ENCODE measurements around the gene DPF3. TPM values are rescaled to one million over a fixed set of nuclear protein-coding genes. Genes with fewer than 3 reads are reported as not detected.

The DPF3 gene
- total and polyA plus RNA-seq, 2 donors (not counting 1 experiment from before 2014, with no cell fraction given): 3.4 to 10.2 TPM

- H3K9me3 Mint-ChIP-seq (ENCODE audit: insufficient read depth): no peaks in the 10 kb centered on the region
- TF ChIP-seq EZH2 (IDR thresholded peaks at IDR 0.05; ENCODE audit: borderline replicate concordance, insufficient read depth, low read depth, low read length, poor library complexity, severe bottlenecking) (no peak), CTCF (IDR thresholded peaks at IDR 0.05) (no peak)
- no peak for ATAC-seq (ENCODE audit: low read depth)
- Histone ChIP-seq H3K27me3 (replicated peaks in 1 of 4; ENCODE audit: control extremely low read depth in 1 of 4, control insufficient read depth in 3 of 4, insufficient read depth in 4 of 4, low read length in 3 of 4) (peaks cover 0 to 4% (median 0%) of the 10 kb centered on the region in 4 experiments), H3K9me3 (ENCODE audit: control extremely low read depth in 1 of 3, control insufficient read depth in 2 of 3, insufficient read depth in 1 of 3, low read length in 2 of 3) (peaks cover 0 to under 1% (median 0%) of the 10 kb centered on the region in 3 donors), H4K20me1 (ENCODE audit: control insufficient read depth, insufficient read depth, low read length, poor library complexity, severe bottlenecking) (no peaks in the 10 kb centered on the region), H3K4me2 (replicated peaks; ENCODE audit: low read depth, low read length, poor library complexity, severe bottlenecking) (no peak overlapping the region), H3K9ac (ENCODE audit: low read length) (no peak overlapping the region), H2AFZ (ENCODE audit: insufficient read depth, low read depth, low read length, poor library complexity, severe bottlenecking) (no peak overlapping the region), H3K27ac (ENCODE audit: low read length in 2 of 2) (no peak overlapping the region), H3K36me3 (replicated peaks in 1 of 2; ENCODE audit: control extremely low read depth in 1 of 2, control insufficient read depth in 1 of 2, extremely low read depth in 1 of 2, insufficient read depth in 2 of 2, low read length in 1 of 2) (no peaks in the 10 kb centered on the region), H3K4me3 (ENCODE audit: control extremely low read depth in 1 of 5, extremely low read depth in 1 of 5, insufficient read depth in 1 of 5, low read depth in 2 of 5, low read length in 4 of 5) (no peak overlapping the region), H3K79me2 (ENCODE audit: control insufficient read depth, insufficient read depth, low read length) (no peaks in the 10 kb centered on the region), H3K4me1 (ENCODE audit: control insufficient read depth in 2 of 2, insufficient read depth in 2 of 2, low read length in 2 of 2) (peaks cover 3 to 17% of the 10 kb centered on the region in 2 donors)
- H3K4me1 Mint-ChIP-seq: peaks cover 4% of the 10 kb centered on the region
- DNase-seq: no peak
- intact Hi-C loops (cut with micrococcal nuclease): no loop called here
- ChIA-PET CTCF (no interaction called here), POLR2A (no interaction called here)
- H3K27me3 Mint-ChIP-seq: no peaks in the 10 kb centered on the region
- 59% methylated on average over 8 of the region's 9 CpGs for WGBS (ENCODE audit: insufficient coverage)
- H3K4me3 Mint-ChIP-seq: no peak overlapping the region
- H3K27ac Mint-ChIP-seq: no peak overlapping the region
Measured at GRCh38 chr14:72615451-72616121, 278.3 kb downstream of the DPF3 start.

- no peak overlapping the region for H3K4me3 ChIP-seq (ENCODE audit: control extremely low read depth in 1 of 5, extremely low read depth in 1 of 5, insufficient read depth in 1 of 5, low read depth in 2 of 5, low read length in 4 of 5)
- Mint-ChIP-seq H3K4me1 (peaks cover 4% of the 10 kb centered on the region), H3K4me3 (no peak overlapping the region), H3K27ac (no peak overlapping the region), H3K27me3 (no peaks in the 10 kb centered on the region), H3K9me3 (ENCODE audit: insufficient read depth) (no peaks in the 10 kb centered on the region)
- H3K4me2 ChIP-seq (replicated peaks; ENCODE audit: low read depth, low read length, poor library complexity, severe bottlenecking): no peak overlapping the region
- H2AFZ ChIP-seq (ENCODE audit: insufficient read depth, low read depth, low read length, poor library complexity, severe bottlenecking): no peak overlapping the region
- H3K79me2 ChIP-seq (ENCODE audit: control insufficient read depth, insufficient read depth, low read length): no peaks in the 10 kb centered on the region
- peaks cover 0 to 5% (median 0%) of the 10 kb centered on the region in 3 donors for H3K9me3 ChIP-seq (ENCODE audit: control extremely low read depth in 1 of 3, control insufficient read depth in 2 of 3, insufficient read depth in 1 of 3, low read length in 2 of 3)
- H3K36me3 ChIP-seq (replicated peaks in 1 of 2; ENCODE audit: control extremely low read depth in 1 of 2, control insufficient read depth in 1 of 2, extremely low read depth in 1 of 2, insufficient read depth in 2 of 2, low read length in 1 of 2): no peaks in the 10 kb centered on the region
- H3K27me3 ChIP-seq (replicated peaks in 1 of 4; ENCODE audit: control extremely low read depth in 1 of 4, control insufficient read depth in 3 of 4, insufficient read depth in 4 of 4, low read length in 3 of 4): peaks cover 0 to 4% (median 0%) of the 10 kb centered on the region in 4 experiments
- no peaks in the 10 kb centered on the region for H4K20me1 ChIP-seq (ENCODE audit: control insufficient read depth, insufficient read depth, low read length, poor library complexity, severe bottlenecking)
- peaks cover 3 to 17% of the 10 kb centered on the region in 2 donors for H3K4me1 ChIP-seq (ENCODE audit: control insufficient read depth in 2 of 2, insufficient read depth in 2 of 2, low read length in 2 of 2)
- H3K9ac ChIP-seq (ENCODE audit: low read length): no peak overlapping the region
- DNase-seq (no peak), ATAC-seq (ENCODE audit: low read depth) (no peak)
- POLR2A ChIA-PET: no interaction called here
- CTCF ChIA-PET: no interaction called here
- no peak overlapping the region for H3K27ac ChIP-seq (ENCODE audit: low read length in 2 of 2)
- intact Hi-C loops (cut with micrococcal nuclease): no loop called here
- TF ChIP-seq CTCF (IDR thresholded peaks at IDR 0.05) (no peak), EZH2 (IDR thresholded peaks at IDR 0.05; ENCODE audit: borderline replicate concordance, insufficient read depth, low read depth, low read length, poor library complexity, severe bottlenecking) (no peak)
- WGBS (ENCODE audit: insufficient coverage): 92% methylated on average over 11 of the region's 11 CpGs
Measured at GRCh38 chr14:72614891-72615415, 278.9 kb downstream of the DPF3 start.

All from B cell (primary cell).